HPDE6-E6E7 (cell line): ENCODE data around the gene ZNF318.
"Not testable (repeated sequence)": the region's sequence is repeated elsewhere in the genome, so short reads cannot be mapped to it uniquely, and the experiment has no call there.

Experiments
- DNase-seq: peaks from one replicate; pipeline ENCODE4 v3.0.0; 2011; ENCODE audit warnings: missing footprints; ENCODE audit errors: extremely low spot score

The ZNF318 gene

GRCh38 chr6:43339168-43339567 is 30.3 kb downstream of the ZNF318 start:
- DNase-seq = no peak

DNA sequence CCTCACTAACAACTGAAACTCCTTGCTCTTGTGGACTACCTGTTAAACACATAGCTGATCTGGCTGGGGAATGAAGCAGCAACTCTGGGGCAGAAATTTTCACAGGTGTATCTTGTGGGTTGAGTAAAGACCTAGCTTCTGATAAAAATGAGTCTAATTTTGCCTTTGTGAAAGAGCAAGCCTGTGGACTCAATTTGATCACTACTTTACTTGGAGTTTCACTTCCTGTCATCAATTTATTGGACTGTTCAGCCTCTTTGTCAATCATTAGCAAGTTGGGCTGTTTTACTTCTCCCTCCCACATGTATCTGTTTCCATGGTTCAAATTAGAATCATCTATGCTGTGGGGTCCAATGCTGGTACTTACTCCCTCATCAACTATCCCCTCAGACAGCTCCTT is 31.2 kb downstream of the ZNF318 start:
- DNase-seq = no peak

DNA sequence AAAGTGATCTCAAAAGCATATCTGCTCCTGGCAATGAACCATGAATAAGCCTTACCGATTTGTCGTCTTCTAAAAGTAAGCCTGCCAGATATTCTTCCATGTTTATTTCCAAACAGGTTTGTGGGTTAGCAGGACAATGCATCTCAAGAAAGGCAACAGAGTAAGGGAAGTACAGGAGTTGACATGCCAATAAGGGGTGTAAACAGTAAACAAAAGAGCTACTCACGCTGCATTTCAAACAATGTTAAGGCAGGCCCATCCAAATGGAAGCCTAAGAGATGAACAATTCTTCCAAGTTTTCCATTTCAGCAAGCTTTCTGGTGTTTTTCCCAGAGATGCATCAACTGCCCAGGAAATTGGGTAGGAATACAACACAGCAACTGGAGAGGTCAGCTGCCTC is 33.1 kb downstream of the ZNF318 start:
- no peak for DNase-seq

GRCh38 chr6:43335469-43335868 is 34.0 kb downstream of the ZNF318 start:
- DNase-seq = no peak

- peak; percentile 19 for DNase-seq
Observed at GRCh38 chr6:43334466-43335095, 34.9 kb downstream of the ZNF318 start.

- no peak for DNase-seq
Observed at GRCh38 chr6:43331891-43332290, 37.6 kb downstream of the ZNF318 start.

GRCh38 chr6:43331470-43331869 is 38.0 kb downstream of the ZNF318 start:
- no peak for DNase-seq

DNA sequence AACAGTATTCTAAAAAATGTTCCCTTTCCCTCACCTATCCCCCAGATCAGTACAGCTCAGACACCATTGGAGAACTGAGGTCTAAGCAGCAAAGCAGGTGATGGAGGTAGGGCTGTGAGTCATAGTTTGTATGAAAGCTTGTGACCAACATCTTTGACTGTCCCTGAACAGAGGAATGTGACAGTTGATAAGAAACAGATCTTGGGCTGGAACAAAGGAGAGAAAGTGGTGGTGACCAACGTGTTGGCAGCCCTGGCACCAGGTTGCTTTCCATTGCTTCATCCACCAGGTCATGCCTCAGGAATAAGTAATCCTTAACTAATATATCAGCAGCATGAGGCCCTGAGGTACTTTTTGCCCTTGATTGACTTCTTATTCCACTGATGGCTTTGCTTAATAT is 40.9 kb downstream of the ZNF318 start:
- no peak for DNase-seq

DNA sequence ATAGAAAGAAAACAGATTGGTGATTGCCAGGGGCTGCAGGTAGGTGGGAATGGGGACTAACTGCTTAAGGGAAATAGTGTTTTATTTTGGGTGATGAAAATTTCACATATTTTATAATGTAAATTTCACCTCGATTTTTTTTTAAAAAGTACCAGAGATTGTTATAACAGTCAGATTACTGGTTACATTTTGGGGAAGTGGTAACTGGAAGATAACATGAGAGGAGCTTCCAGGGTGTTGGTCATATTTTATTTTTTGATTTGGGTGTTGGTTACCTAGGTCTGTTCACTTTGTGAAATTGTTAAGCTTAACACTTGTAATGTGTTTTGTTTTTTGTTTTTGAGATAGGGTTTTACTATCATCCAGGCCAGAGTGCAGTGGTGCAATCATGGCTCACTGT is 43.6 kb downstream of the ZNF318 start:
- no peak for DNase-seq

- no peak for DNase-seq
Observed at GRCh38 chr6:43318011-43318410, 51.4 kb downstream of the ZNF318 start.

DNA sequence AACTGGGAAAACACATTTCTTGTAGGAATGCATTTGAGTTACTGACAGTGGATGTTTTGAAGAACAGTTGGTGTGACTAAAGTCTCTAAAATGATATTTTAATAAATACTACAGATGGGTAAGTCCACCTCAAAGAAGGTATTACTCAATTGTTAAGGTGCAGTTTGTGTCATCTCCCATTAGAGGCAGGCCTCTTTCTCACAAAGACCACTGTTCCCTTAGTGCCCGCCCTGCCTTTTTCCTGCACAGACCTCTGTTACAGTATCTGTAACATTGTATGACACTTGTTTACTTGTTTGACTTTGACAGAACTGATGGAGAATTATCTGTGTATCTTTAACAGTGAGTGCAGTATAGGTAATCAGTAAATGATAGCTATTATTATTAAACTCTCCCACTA is 55.6 kb downstream of the ZNF318 start:
- DNase-seq = no peak

DNA sequence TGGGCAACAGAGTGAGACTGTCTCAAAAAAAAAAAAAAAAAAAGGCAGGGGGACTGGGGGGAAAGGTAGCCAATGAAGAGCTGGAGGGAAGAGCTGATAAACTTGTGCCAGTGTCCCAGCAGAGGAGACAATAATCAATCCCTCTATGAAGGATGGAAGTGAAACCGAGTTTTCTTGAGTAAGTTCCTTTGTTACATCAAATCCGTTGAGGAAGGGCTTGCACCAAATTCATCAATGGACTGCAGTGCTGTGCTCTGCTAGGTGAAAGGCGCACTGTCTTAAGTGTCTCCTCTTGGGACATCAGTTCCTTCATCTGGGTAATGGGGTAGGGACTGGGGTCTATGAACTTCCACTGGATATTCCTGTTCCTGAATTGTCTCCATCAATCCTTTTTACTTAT is 57.8 kb downstream of the ZNF318 start:
- DNase-seq = no peak

- DNase-seq = no peak
Observed at GRCh38 chr6:43310624-43311023, 58.8 kb downstream of the ZNF318 start.

DNA sequence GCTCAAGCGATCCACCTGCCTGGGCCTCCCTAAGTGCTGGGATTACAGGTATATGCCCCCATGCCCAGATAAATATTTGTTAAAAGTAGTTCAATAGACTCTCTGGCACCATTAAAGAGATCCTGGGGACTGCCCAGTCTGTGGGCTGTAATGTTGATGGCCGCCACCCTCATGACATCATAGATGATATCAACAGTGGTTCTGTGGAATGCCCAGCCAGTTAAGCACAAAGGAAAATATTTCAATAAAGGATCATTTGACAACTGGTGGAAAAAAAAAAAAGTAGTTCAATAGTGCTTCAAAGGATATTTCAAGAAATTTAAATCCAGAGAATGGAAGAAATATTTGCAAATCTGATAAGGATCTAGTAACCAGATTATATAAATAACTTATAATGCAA is 59.3 kb downstream of the ZNF318 start:
- DNase-seq = no peak

DNA sequence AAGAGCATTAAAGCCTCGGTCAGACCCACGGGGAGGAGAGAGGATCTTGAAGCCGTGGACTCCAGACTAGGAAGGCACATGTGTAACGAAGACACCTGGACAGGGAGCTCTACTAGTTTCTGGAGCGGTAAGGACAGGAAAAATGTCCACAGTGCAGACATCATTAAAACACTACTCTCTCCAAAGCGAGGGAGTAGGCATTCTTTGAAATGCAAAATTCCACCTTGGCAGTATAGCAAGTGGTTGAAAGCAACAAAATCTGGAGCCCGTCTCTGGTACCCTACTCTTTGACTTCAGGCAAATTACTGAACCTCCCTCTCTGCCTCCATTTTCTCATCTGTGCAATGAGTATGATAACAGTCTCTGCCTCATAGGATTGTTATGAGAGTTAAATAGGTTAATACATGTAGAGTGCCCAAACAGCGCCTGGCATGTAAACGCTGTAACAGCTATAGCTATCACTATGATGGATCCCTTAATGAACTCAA is 60.4 kb downstream of the ZNF318 start:
- no peak for DNase-seq

DNA sequence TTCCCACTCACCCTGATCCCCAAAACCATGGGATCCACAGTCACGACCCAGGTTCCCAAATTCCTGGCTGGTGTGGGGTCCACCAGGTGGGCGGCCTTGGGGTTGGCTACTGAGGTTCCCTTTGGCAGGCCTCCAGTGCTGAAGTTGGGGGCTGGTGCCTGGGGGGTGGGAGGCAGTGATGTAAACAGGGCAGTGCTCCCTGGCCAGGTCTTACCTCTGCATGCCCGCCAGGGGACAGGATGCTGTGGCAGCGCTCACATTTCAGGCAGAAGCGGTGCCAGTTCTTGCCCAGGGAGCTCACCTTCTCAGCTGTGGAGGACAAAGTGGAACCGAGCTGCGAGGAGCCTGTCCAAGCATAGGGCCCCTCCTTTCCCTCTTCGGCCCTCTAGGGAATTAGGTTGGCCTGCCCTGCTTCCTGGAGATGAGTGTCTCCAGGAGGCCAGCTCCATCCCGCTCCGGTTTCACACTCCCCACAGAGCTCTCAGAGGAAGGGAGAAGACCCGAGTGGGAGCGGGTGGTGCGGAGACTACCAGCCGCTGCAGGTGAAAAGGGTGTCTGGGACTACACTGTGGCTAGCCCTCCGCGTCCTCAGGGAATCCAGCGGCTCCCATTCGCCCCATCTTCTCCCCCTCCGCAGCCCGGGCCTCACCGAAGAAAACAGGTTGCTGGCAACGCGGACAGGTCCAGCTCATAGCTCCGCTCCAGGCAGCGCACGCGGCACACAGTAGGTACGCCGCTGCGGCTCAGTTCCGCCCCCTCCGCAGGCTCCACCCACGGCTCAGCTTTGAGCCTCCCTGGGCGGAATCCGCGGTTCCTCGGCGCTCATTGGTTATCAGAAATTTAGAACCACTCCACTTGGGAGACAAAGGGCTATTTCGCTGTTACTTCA is 61.1 kb downstream of the ZNF318 start, which contains the start of gene CRIP3:
Gene CRIP3 (minus strand): TSS at position 726 of the 889 bp plus-strand sequence. CDS start 34 bp downstream, at position 692.
- DNase-seq = no peak

GRCh38 chr6:43307451-43308100 is 61.9 kb downstream of the ZNF318 start:
- no peak for DNase-seq

DNA sequence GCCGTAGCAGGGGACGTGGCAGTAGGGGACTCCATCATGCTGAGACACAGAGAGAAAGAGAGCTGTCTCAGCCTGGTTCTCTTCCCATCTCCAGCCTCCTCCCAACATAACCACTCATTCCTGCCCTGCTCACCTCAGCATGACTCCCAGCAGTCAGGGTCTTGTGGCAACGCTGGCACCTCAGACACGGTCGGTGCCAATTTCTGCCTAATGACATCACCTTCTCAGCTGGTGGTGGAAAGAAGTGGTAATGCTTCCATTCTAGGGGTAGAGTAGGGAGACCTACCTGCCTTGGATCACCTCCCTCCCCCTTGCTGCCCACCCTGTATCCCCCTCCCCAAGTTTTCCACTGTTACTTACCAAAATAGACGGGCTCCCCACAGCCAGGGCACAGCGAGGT is 63.4 kb downstream of the ZNF318 start:
- DNase-seq = no peak

DNA sequence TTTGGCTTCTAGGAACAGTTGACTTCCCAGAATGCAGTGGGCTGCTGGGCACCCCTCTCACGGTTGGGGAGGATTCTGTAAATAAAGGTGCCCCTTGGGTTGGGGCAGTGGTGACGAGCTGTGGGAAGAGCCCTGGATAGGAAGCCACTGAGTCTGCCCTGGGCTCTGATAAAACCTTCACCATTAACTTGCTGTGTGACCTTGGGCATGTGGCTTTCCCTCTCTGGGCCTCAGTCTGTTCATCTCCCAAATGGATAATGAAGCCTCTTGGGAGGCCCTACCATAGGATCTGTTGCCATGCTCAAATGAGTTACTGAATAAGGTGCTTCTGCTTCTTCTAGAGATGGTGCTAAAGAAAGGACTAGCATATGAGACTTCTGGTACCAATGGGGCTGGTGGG is 64.6 kb downstream of the ZNF318 start:
- DNase-seq = no peak

DNA sequence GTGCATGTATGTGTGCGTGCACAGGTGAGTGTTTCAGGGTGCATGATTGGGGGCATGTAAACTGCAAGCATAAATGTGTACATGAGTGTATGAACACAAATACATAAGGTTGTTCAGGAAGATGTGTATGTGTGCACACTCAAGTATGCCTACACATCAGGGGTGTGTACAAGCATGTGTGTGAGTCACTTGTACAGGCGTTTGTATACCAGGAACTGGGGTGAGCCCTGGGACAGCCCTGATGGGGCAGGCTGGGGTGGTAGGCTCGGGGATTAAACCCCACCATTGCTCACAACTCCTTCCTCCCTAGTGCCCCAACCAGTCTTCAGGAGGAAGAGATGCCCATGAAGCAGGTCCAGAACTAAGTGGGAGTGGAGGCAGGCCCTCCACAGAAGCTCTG is 65.1 kb downstream of the ZNF318 start:
- DNase-seq = no peak

GRCh38 chr6:43303751-43304331 is 65.6 kb downstream of the ZNF318 start:
- DNase-seq = no peak

GRCh38 chr6:43303006-43303405 is 66.4 kb downstream of the ZNF318 start:
- DNase-seq = not testable (repeated sequence)
